Gastroesophageal sphincter (tissue), 4 donors: Measurements from ENCODE around the gene BANK1. TPM values are rescaled to one million over a fixed set of nuclear protein-coding genes. Genes with fewer than 3 reads are reported as not detected.

ENCODE experiments used
- ATAC-seq: fragments of 150-250 bp; one replicate; pipeline ENCODE4 v1.9.1; 2016; ENCODE audit warnings: mild to moderate bottlenecking, moderate library complexity
- H3K27ac ChIP-seq, 4 donors: fragments of 200-600 bp; sonication (generic) in 3 of 4; 1 replicate in 3 of 4; 2 replicates in 1 of 4; pipeline ENCODE4 v1.5.1; 2016 to 2019
- H3K27me3 ChIP-seq: fragments of 200-600 bp; sonication (generic); one replicate; pipeline ENCODE4 v1.5.1; 2019
- H3K36me3 ChIP-seq, 2 donors: fragments of 200-600 bp; sonication (generic); one replicate each; pipeline ENCODE4 v1.5.1; 2019; ENCODE audit warnings: control low read depth in 1 of 2
- H3K4me1 ChIP-seq, 3 donors: fragments of 200-600 bp; sonication (generic); 1 replicate in 2 of 3; 2 replicates in 1 of 3; pipeline ENCODE4 v1.5.1; 2016 to 2019; ENCODE audit warnings: control low read depth in 2 of 3
- H3K4me3 ChIP-seq, 2 donors: fragments of 200-600 bp; sonication (generic); one replicate each; pipeline ENCODE4 v1.5.1; 2019; ENCODE audit warnings: mild to moderate bottlenecking in 1 of 2, moderate library complexity in 1 of 2
- H3K9me3 ChIP-seq, 3 donors: fragments of 200-600 bp; sonication (generic); one replicate each; pipeline ENCODE4 v1.5.1; 2017 to 2019; ENCODE audit warnings: control low read depth in 2 of 3
- CTCF ChIP-seq, 4 experiments: fragments of 200-600 bp in 2 of 4; fragments of 450-650 bp in 2 of 4; sonication (generic) in 1 of 4; IDR thresholded peaks; one replicate each; pipeline ENCODE4 v1.5.1; 2017 to 2019; ENCODE audit warnings: antibody characterized with exemption in 4 of 4, mild to moderate bottlenecking in 2 of 4, moderate library complexity in 2 of 4
- EP300 ChIP-seq: sonication (generic); formaldehyde crosslinking; IDR thresholded peaks from one replicate; pipeline ENCODE4 v1.6.1; 2017; ENCODE audit warnings: antibody characterized with exemption, mild to moderate bottlenecking
- POLR2A ChIP-seq, 2 donors: fragments of 450-650 bp; IDR thresholded peaks; one replicate each; pipeline ENCODE4 v1.6.1; 2017; ENCODE audit warnings: antibody characterized with exemption in 2 of 2, mild to moderate bottlenecking in 2 of 2, moderate library complexity in 1 of 2
- POLR2AphosphoS5 ChIP-seq: sonication (generic); formaldehyde crosslinking; IDR thresholded peaks from one replicate; pipeline ENCODE4 v1.6.1; 2017; ENCODE audit warnings: antibody characterized with exemption
- WGBS, 2 donors: methylation state at CpG; one replicate each; pipeline ENCODE4 v1.1.5; 2018; ENCODE audit warnings: low coverage in 1 of 2; 5-methylcytosine and 5-hydroxymethylcytosine counted together
- total RNA-seq, 4 donors: library from RNA; depleted of rRNA; stranded (reverse); fragments of >200 nt; gene quantifications; one replicate each; pipeline ENCODE4 v1.1.0, GENCODE V29; 2016

BANK1 gene
- total RNA-seq, 4 donors from 2014 or later: 0.62 to 4.6 (median 0.81) TPM

GRCh38 chr4:101992446-101992845 lies 201.9 kb downstream of the BANK1 start:
- Histone ChIP-seq H3K9me3 (no peaks in the 10 kb centered on the region), H3K4me1 (peaks cover 0 to 7% (median 2%) of the 10 kb centered on the region in 3 donors), H3K27ac (no peak overlapping the region), H3K36me3 (no peaks in the 10 kb centered on the region), H3K27me3 (no peaks in the 10 kb centered on the region), H3K4me3 (no peak overlapping the region)
- no peak for ATAC-seq
- TF ChIP-seq EP300: no peak
- TF ChIP-seq POLR2A (IDR thresholded peaks at IDR 0.05): no peak
- no peak for TF ChIP-seq POLR2AphosphoS5
- TF ChIP-seq CTCF (IDR thresholded peaks at IDR 0.05): no peak
- 89 to 100% methylated on average over 2 of the region's 2 CpGs for WGBS, 2 donors

GRCh38 chr4:101993002-101993841 lies 202.7 kb downstream of the BANK1 start:
- no peak for ATAC-seq
- Histone ChIP-seq H3K27me3 (no peaks in the 10 kb centered on the region), H3K4me1 (peaks cover 0 to 7% (median 2%) of the 10 kb centered on the region in 3 donors), H3K36me3 (no peaks in the 10 kb centered on the region), H3K4me3 (no peak overlapping the region), H3K27ac (no peak overlapping the region), H3K9me3 (no peaks in the 10 kb centered on the region)
- TF ChIP-seq POLR2AphosphoS5: no peak
- TF ChIP-seq EP300: no peak
- TF ChIP-seq POLR2A (IDR thresholded peaks at IDR 0.05): no peak
- TF ChIP-seq CTCF (IDR thresholded peaks at IDR 0.05): no peak
- 32 to 65% methylated on average over 4 to 5 of the region's 5 CpGs for WGBS, 2 donors

GRCh38 chr4:101993842-101994775 lies 203.6 kb downstream of the BANK1 start:
- Histone ChIP-seq H3K27ac (no peak overlapping the region), H3K36me3 (no peaks in the 10 kb centered on the region), H3K9me3 (no peaks in the 10 kb centered on the region), H3K4me1 (peaks cover 0 to 7% (median 2%) of the 10 kb centered on the region in 3 donors), H3K27me3 (no peaks in the 10 kb centered on the region), H3K4me3 (no peak overlapping the region)
- no peak for ATAC-seq
- WGBS, 2 donors: 46 to 60% methylated on average over 4 of the region's 4 CpGs
- TF ChIP-seq CTCF (IDR thresholded peaks at IDR 0.05): no peak

DNA sequence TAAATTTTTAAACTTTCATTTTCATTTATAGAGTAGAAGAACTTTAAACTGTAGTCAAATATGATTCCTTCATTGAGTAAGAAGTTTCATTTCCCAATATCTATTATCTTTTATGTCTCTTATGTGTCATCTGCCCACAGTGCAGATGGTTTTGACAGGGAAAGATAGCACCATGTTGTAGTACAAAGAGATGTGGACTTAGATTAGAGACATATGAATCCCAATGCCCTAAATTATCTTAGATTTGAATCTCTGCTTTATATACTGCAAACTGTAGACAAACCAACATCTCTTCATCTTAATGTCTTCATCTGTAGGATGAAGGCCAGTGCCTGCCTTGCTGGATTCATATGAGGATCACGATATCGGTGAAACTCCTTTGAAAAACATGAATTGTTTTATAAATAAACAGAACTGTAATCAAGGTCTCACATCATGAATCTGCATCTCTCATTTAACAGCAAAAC lies 217.5 kb downstream of the BANK1 start:
- Histone ChIP-seq H3K4me1 (no peaks in the 10 kb centered on the region), H3K9me3 (no peaks in the 10 kb centered on the region), H3K27ac (no peak overlapping the region), H3K4me3 (no peak overlapping the region), H3K27me3 (no peaks in the 10 kb centered on the region), H3K36me3 (no peaks in the 10 kb centered on the region)
- WGBS, 2 donors: 69 to 83% methylated on average over 2 of the region's 2 CpGs
- TF ChIP-seq EP300 (no peak), POLR2A (IDR thresholded peaks at IDR 0.05) (no peak), POLR2AphosphoS5 (no peak), CTCF (IDR thresholded peaks at IDR 0.05) (no peak)
- no peak for ATAC-seq
